GM12873 (cell line): ENCODE measurements around the gene ZFYVE27.

Experiments used
- TF ChIP-seq, protein P1 (sequence below): IDR thresholded peaks from 2 replicates; pipeline ENCODE4 v1.5.1; 2012; ENCODE audit warnings: low read depth, mild to moderate bottlenecking, moderate library complexity, low read length, control low read depth; ENCODE audit not compliant: insufficient read depth; ENCODE audit errors: missing control alignments

ZFYVE27 gene

DNA sequence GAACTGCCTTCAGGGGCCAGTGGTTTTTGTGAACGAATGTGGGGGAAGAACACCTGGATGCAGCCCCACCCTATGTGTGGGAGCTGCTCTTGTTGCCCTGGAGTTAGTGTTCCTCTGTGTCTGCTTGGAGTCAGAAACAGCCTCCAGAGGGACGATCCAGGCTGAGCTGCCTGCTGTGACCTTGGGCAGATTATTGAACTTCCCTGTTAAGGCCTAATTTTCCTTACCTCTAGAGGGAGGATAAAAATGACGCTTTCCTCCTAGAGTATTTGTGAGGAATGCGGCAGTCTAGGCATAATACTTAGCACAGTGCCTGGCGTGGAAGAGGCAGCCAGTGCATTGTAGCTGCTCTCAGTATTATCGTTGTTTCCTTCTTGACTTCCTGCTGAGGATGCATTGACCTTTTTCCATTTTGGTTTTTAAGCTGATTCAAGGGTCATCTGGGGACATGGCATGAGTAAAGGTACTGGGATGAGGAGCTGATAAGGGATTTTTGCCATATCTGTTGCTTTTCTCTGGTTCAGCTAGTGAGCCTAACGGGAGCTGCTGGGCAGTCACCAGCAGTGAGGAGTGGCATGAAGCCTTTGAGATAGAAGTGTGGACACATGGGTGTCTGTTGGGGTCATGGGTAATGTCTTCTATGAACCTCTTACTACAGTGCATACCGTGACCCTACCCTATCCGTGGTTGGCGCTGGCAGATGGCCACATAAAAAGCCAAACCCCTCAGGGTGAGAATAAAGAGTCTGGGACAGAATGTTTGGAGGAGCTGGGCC, 6.4 kb downstream of the ZFYVE27 start:
- TF ChIP-seq, protein P1, sequence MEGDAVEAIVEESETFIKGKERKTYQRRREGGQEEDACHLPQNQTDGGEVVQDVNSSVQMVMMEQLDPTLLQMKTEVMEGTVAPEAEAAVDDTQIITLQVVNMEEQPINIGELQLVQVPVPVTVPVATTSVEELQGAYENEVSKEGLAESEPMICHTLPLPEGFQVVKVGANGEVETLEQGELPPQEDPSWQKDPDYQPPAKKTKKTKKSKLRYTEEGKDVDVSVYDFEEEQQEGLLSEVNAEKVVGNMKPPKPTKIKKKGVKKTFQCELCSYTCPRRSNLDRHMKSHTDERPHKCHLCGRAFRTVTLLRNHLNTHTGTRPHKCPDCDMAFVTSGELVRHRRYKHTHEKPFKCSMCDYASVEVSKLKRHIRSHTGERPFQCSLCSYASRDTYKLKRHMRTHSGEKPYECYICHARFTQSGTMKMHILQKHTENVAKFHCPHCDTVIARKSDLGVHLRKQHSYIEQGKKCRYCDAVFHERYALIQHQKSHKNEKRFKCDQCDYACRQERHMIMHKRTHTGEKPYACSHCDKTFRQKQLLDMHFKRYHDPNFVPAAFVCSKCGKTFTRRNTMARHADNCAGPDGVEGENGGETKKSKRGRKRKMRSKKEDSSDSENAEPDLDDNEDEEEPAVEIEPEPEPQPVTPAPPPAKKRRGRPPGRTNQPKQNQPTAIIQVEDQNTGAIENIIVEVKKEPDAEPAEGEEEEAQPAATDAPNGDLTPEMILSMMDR, result no peak

DNA sequence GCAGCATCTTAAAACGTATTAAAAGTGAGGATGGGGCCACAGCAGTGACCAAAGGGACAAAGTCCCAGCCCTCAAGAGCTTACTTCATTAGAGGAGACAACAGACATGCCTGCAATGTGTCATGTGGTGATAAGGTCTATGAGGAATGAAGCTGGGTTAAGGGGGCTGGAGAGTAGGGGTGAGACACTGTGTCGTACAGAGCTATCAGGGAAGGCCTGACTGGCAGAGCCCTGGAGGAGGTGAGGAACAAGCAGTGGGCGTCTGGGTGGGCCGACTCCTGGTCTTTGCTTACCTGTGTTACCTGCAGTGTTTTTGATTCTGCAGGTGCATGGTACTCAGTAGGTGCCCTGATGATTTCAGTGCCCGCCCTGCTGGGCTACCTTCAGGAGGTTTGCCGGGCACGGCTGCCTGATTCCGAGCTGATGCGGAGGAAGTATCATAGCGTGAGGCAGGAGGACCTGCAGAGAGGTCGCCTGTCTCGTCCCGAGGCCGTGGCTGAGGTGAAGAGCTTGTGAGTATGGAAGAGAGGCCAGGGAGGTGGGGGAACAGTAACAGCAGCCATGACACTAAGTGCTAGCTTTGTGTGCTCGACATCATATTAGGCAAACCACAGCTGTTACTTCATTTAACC, 7.6 kb downstream of the ZFYVE27 start:
- TF ChIP-seq, protein P1, result no peak

DNA sequence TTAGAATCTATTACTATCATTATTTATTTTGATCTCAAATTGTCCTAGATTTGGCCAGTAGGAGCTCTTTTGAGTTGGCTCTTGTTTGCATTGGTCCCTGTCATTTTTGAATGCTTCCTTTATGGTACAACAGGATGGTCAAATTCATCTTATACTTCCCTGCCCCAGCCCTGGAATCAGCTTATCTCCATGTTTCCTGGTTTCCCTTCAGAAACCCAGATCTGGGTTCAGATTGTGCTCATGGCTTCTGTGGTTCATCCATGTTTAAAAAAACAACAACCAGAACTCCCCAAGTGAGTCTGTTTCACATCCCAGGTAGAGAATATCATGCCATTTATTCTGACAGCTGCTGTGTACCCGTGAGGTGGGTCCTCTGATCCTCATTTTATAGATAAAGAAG, 10.6 kb downstream of the ZFYVE27 start:
- TF ChIP-seq, protein P1, result no peak

DNA sequence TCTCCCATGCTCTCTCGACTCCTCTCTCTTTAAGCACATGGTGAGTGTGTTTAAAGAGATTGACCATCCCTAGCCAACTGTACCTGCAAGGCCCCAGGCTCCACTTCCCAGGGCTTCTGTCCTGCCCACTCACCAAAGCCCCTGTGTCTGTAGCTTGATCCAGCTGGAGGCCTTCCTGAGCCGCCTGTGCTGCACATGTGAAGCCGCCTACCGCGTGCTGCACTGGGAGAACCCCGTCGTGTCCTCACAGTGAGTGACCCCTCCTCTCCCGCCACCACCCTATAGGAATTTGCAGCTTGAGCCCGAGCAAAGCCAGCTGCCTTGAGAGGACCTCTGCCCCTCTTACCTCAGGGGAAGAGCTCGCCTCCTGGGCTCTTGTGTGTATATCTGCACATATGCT, 11.2 kb downstream of the ZFYVE27 start:
- TF ChIP-seq, protein P1, result no peak

DNA sequence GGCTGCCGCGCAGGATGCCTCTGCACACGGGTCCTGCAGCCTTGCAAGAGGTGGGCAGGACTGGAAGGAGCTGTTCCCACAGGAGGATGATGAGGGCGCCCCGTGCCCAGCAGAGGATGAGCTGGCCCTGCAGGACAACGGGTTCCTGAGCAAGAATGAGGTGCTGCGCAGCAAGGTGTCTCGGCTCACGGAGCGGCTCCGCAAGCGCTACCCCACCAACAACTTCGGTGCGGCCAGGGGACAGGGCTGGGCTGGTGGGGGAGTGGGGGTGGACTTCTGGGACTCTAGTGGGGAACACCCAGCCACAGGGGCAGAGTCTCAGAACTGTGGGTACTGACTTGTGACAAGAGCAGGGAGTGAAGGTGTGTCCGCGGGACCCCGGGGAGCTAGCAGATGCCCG, 16.0 kb downstream of the ZFYVE27 start:
- TF ChIP-seq, protein P1, result no peak

DNA sequence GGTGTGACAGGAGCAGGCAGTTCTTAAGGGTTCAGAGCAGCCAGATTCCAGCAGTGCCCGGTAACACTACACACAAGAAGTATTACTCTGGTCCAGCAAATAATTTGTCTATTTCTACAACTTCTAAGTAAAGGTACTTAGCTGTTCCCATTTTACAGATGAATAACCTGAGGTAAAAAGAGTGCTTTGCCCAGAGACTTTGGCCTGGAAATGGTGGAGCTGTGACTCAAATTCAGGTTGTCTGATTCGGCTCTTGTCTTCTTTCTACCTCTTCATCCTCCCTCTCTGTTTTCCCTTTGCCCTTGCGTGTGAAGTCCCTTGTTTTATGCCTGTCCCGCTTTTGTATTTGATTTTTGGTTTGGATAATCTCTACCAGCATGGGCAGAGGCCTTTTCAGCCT, 17.8 kb downstream of the ZFYVE27 start:
- TF ChIP-seq, protein P1, result no peak

DNA sequence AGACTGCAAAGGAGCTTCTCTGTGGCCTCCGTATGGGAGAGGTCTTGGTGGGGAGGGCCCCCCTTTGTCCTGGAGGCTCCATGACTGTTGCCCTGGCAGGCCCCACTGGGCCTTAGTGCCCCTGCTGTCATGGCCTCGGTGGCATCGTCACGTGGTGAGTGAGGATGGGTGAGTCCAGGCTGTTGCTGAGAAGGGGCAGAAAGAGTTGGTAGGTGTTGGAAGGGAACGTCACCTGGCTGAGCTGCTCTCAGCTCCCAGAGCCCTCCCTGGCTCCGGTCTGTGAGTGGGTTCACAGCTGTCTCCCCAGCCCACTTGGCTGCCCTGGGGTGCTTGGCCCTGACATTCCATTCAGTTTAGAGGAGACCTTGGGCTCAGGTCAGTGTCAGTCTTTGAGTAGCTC, 18.8 kb downstream of the ZFYVE27 start:
- TF ChIP-seq, protein P1, result no peak
